AG09309 (cell line): Measurements from ENCODE around the gene CHDH.

Source experiments
- DNase-seq: peaks from one replicate; pipeline ENCODE4 v3.0.0-alpha.2; 2010; ENCODE audit warnings: low read depth
- H3K4me3 ChIP-seq: 2 replicates; pipeline ENCODE4 v1.5.1; 2011; ENCODE audit warnings: mild to moderate bottlenecking, low read depth, low read length, moderate library complexity; ENCODE audit not compliant: control insufficient read depth
- CTCF ChIP-seq: IDR thresholded peaks from 2 replicates; pipeline ENCODE4 v1.5.1; 2011; ENCODE audit warnings: mild to moderate bottlenecking, low read depth, low read length, inconsistent platforms; ENCODE audit not compliant: insufficient read depth, control insufficient read depth; ENCODE audit errors: missing control alignments

Gene CHDH

DNA sequence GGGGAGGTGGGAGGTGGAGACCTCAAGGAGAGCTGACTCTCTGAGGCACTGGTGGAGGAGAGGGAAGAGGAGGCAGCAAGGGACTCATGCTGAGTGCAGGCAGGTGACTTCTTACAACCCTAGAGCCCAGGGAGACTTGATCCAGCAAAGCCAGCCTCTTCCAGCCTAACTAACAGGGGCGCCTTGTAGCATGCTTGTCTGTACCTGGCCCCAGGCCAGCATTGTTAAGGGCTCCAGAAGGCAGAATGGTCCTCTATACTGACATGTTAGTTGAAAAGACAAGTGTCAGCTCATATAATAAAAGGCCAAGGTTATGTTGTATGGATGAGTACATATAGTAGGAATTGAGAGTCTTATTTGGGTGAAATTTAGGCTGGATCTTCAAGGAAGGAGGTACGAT, 65.4 kb downstream of the CHDH start:
- DNase-seq = no peak
- no peak overlapping the region for H3K4me3 ChIP-seq
- no peak for TF ChIP-seq CTCF

DNA sequence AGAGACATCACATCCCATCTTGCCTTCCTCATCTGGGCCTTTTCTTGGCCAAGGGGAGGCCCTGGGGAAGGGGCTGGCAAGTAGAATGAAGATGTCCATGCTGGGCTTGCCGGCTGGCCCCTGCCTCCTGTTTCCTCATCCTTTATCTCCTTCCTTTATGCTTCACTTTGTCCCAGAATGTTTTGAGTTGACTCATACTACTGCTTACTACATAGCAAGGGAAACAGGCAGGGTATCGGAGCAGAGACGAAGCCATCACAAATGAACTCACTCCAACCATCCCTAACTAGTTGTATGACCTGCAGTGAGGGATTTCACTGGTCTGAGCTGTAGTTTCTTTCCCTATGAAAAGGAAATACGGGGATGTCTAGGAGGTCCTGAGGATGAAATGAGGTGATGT, 66.0 kb downstream of the CHDH start:
- H3K4me3 ChIP-seq = no peak overlapping the region
- no peak for DNase-seq
- no peak for TF ChIP-seq CTCF

DNA sequence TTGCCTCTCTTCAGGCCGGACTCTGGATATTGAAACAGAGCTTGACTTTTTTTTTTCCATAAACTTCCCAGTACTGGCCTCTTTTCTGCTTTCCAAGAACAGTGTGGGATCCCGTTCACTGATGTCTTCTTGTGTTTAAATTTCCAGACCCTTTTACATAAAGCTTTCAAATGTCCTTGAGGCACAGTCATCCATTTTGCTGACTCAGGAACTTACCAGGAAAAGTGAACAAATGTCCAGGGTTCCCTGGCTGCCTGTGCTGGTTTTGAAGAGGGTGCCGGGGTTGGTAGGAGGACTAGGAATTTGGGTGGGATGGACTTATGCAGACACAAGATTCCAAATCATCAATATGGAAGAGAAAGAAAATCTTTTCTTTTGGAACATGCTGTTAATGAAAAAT, 68.1 kb downstream of the CHDH start:
- no peak for DNase-seq
- no peak overlapping the region for H3K4me3 ChIP-seq
- no peak for TF ChIP-seq CTCF

DNA sequence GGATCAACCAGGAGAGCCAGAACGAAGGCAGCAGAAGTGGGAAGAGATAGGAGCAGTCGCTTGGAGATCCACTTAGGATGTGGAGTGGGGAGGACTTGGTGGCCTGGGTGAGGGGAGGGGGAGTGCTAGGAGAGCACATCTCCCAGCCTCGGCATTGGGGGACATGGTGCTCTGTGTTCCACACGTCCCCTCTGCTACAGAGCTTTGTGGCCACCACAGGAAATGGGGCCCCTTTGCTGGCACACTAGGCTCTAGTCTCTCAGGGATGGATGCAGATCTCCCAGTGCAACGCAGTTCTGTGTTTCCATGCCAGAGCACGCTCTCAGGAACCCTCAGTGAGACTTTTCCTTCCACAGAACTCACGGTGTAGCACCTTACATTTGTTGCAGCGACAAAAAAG, 68.8 kb downstream of the CHDH start:
- TF ChIP-seq CTCF = no peak
- DNase-seq = no peak
- no peak overlapping the region for H3K4me3 ChIP-seq

- peak; percentile 37 for DNase-seq
- TF ChIP-seq CTCF = no peak
- H3K4me3 ChIP-seq = no peak overlapping the region
These were observed 69.6 kb downstream of the CHDH start for GRCh38 chr3:53776494-53777101.

- no peak overlapping the region for H3K4me3 ChIP-seq
- no peak for DNase-seq
- no peak for TF ChIP-seq CTCF
These were observed 70.4 kb downstream of the CHDH start for GRCh38 chr3:53775834-53776251.

GRCh38 chr3:53775018-53775417, 71.2 kb downstream of the CHDH start:
- TF ChIP-seq CTCF = no peak
- H3K4me3 ChIP-seq = no peak overlapping the region
- no peak for DNase-seq
